Measurements from ENCODE around the gene RFFL. TPM values are rescaled to one million over a fixed set of nuclear protein-coding genes. Genes with fewer than 3 reads are reported as not detected.

The RFFL gene
- total and polyA plus RNA-seq, 2 of the 4 experiments (the other 2 are of a cell fraction), result 11.6 to 19.2 TPM

DNA sequence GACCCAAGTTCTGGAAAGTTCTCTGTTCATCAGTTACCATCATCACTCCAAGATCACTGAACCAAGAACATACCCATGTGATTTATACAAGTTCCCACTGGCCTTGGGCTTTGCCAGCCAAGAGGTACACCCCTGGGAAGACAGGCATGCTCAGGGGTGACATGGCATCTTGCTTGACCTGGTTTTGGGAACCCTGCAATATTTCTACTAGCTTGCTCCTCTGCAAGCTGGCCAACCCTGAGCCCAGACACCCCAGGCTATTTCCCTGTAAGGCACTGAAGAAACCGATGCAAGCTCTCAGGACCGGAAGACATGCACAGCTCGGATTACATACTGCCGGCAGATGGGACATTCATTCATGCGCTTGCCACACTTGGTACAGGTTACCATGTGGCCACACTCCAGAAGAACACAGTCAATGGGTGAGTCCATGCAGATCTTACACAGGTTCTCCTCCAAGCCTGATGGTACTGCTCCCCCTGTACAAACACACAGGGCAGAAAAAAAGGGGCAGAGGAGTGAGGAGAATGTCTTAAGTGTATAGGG, 51.8 kb downstream of the RFFL start:
- no peak overlapping the region; the same call in 1 of the 2 replicates for H3K23ac ChIP-seq (ENCODE audit: low read depth, low read length)
- H3K4me1 ChIP-seq (ENCODE audit: control insufficient read depth, insufficient read depth, low read length), result no peaks in the 10 kb centered on the region
- no peaks in the 10 kb centered on the region for H4K20me1 ChIP-seq (ENCODE audit: insufficient read depth, low read length)
- ChIA-PET CTCF (no interaction called here), POLR2A (ENCODE audit: unreplicated experiment) (no interaction called here)
- H3K9ac ChIP-seq (ENCODE audit: low read depth, low read length), result no peak overlapping the region
- no peak overlapping the region for H4K8ac ChIP-seq (ENCODE audit: low read depth in 2 of 2, low read length in 2 of 2)
- no peak overlapping the region for H2AFZ ChIP-seq (replicated peaks; ENCODE audit: low read length, poor library complexity)
- no peak overlapping the region for H2AK5ac ChIP-seq (ENCODE audit: low read depth, low read length)
- H2BK5ac ChIP-seq (ENCODE audit: low read depth, low read length, poor library complexity, severe bottlenecking), result no peak overlapping the region
- TF ChIP-seq BHLHE40 (IDR thresholded peaks at IDR 0.05; ENCODE audit: low read depth, low read length), result no peak
- TF ChIP-seq MAZ (IDR thresholded peaks at IDR 0.05; ENCODE audit: borderline replicate concordance, low read depth, low read length), result no peak
- TF ChIP-seq CHD1 (IDR thresholded peaks at IDR 0.05; ENCODE audit: low read depth, low read length), result no peak
- TF ChIP-seq FOS (IDR thresholded peaks at IDR 0.05; ENCODE audit: low read depth, low read length), result no peak
- no peak for TF ChIP-seq RCOR1 (IDR thresholded peaks at IDR 0.05; ENCODE audit: insufficient replicate concordance, low read length)
- TF ChIP-seq RAD21 (IDR thresholded peaks at IDR 0.05; ENCODE audit: low read length), result no peak
- TF ChIP-seq RFX5 (IDR thresholded peaks at IDR 0.05; ENCODE audit: low read depth, low read length), result no peak
- TF ChIP-seq CEBPB (IDR thresholded peaks at IDR 0.05; ENCODE audit: low read depth, low read length), result no peak
- TF ChIP-seq, protein P1, sequence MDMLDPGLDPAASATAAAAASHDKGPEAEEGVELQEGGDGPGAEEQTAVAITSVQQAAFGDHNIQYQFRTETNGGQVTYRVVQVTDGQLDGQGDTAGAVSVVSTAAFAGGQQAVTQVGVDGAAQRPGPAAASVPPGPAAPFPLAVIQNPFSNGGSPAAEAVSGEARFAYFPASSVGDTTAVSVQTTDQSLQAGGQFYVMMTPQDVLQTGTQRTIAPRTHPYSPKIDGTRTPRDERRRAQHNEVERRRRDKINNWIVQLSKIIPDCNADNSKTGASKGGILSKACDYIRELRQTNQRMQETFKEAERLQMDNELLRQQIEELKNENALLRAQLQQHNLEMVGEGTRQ (IDR thresholded peaks at IDR 0.05; ENCODE audit: low read depth, low read length), result no peak
- no peak for TF ChIP-seq MAFK (IDR thresholded peaks at IDR 0.05; ENCODE audit: low read depth, low read length)
- TF ChIP-seq, protein P2, sequence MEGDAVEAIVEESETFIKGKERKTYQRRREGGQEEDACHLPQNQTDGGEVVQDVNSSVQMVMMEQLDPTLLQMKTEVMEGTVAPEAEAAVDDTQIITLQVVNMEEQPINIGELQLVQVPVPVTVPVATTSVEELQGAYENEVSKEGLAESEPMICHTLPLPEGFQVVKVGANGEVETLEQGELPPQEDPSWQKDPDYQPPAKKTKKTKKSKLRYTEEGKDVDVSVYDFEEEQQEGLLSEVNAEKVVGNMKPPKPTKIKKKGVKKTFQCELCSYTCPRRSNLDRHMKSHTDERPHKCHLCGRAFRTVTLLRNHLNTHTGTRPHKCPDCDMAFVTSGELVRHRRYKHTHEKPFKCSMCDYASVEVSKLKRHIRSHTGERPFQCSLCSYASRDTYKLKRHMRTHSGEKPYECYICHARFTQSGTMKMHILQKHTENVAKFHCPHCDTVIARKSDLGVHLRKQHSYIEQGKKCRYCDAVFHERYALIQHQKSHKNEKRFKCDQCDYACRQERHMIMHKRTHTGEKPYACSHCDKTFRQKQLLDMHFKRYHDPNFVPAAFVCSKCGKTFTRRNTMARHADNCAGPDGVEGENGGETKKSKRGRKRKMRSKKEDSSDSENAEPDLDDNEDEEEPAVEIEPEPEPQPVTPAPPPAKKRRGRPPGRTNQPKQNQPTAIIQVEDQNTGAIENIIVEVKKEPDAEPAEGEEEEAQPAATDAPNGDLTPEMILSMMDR (conservative IDR thresholded peaks at IDR 0.05; ENCODE audit: low read depth, low read length), result no peak
- no peaks in the 10 kb centered on the region for H3K27me3 ChIP-seq (ENCODE audit: control insufficient read depth, insufficient read depth, low read length)
- no peak overlapping the region for H2BK15ac ChIP-seq (ENCODE audit: low read depth, low read length)
- dilution Hi-C loops (cut with HindIII; ENCODE audit: low sequenced_read_pairs, unreplicated experiment) (no loop called here), in situ Hi-C loops (cut with MboI; ENCODE audit: low sequenced_read_pairs) (no loop called here), intact Hi-C loops (cut with micrococcal nuclease) (no loop called here)
- no peak overlapping the region for H3K4me2 ChIP-seq (ENCODE audit: low read depth, low read length)
- H3K56ac ChIP-seq (ENCODE audit: extremely low read depth, insufficient read depth, low read length), result no peak overlapping the region
- H3K36me3 ChIP-seq (ENCODE audit: control insufficient read depth, insufficient read depth, low read length), result peaks cover 28% of the 10 kb centered on the region
- H3K9me1 ChIP-seq (ENCODE audit: insufficient read depth, low read length), result peaks cover 9% of the 10 kb centered on the region
- H2BK20ac ChIP-seq (ENCODE audit: low read depth, low read length), result no peak overlapping the region
- no peak overlapping the region for H3K14ac ChIP-seq (replicated peaks; ENCODE audit: low read depth, low read length)
- H3K9me3 ChIP-seq (ENCODE audit: control insufficient read depth, insufficient read depth, low read length), result no peaks in the 10 kb centered on the region
- H3K27ac ChIP-seq (ENCODE audit: insufficient read depth, low read length), result no peak overlapping the region
- no peak overlapping the region for H3K4ac ChIP-seq (ENCODE audit: low read depth, low read length)
- DNase-seq (peak; percentile 11), ATAC-seq (ENCODE audit: low read depth) (no peak)
- no peak overlapping the region for H2AK9ac ChIP-seq (replicated peaks; ENCODE audit: low read depth, low read length, poor library complexity)
- no peak overlapping the region for H4K5ac ChIP-seq (ENCODE audit: low read depth, low read length)
- no peak overlapping the region for H4K91ac ChIP-seq (ENCODE audit: insufficient read depth, low read depth, low read length)
- H2BK120ac ChIP-seq (ENCODE audit: low read depth, low read length), result no peak overlapping the region
- no peak overlapping the region for H3K4me3 ChIP-seq (ENCODE audit: insufficient read depth, low read depth, low read length)
- WGBS, 2 experiments (ENCODE audit: extremely low coverage in 2 of 2, insufficient read length in 1 of 2), result 67% methylated on average over 4 of the region's 5 CpGs; no CpG with 5 or more reads in 1 of the 2 experiments
- no peak overlapping the region for H3K18ac ChIP-seq (ENCODE audit: low read depth, low read length)
- no TSS peak for BruUV-seq (replicated peaks)
- peaks cover 0 to 23% of the 10 kb centered on the region in 2 experiments; a peak in 2 of 4 replicates for H3K79me1 ChIP-seq (ENCODE audit: low read depth in 1 of 2, low read length in 2 of 2)
